ENCODE data around the gene CISD1.

DNA sequence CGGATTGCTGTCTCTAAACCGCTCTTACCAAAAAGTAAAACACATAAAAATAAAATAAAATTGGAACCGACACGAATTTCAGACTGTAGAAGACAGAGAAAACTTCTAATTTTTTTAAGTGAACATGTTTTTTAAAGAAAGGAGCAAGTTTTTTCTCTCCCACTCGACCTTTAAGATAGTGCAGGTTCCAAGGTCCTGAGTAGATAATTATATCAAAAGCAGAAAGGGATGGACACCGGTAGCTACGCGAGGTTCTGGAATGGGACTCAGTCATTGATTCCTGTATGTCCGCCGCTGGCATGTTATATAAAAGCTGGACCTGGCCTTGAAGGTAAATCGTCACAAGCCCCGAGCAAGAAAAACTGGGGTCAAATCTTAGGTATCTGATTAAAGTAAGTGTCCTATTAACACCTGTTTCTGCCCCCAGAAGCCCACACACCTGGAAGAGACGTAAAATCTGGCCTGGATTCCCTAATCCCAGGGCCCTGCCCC lies 462 bp upstream of the CISD1 start:
- TF ChIP-seq, protein P1, sequence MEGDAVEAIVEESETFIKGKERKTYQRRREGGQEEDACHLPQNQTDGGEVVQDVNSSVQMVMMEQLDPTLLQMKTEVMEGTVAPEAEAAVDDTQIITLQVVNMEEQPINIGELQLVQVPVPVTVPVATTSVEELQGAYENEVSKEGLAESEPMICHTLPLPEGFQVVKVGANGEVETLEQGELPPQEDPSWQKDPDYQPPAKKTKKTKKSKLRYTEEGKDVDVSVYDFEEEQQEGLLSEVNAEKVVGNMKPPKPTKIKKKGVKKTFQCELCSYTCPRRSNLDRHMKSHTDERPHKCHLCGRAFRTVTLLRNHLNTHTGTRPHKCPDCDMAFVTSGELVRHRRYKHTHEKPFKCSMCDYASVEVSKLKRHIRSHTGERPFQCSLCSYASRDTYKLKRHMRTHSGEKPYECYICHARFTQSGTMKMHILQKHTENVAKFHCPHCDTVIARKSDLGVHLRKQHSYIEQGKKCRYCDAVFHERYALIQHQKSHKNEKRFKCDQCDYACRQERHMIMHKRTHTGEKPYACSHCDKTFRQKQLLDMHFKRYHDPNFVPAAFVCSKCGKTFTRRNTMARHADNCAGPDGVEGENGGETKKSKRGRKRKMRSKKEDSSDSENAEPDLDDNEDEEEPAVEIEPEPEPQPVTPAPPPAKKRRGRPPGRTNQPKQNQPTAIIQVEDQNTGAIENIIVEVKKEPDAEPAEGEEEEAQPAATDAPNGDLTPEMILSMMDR (IDR thresholded peaks at IDR 0.05; ENCODE audit: borderline replicate concordance, extremely low read depth, low read length, poor library complexity, severe bottlenecking): no peak
- no peak for TF ChIP-seq EZH2 (IDR thresholded peaks at IDR 0.05; ENCODE audit: borderline replicate concordance, low read depth, low read length, severe bottlenecking)
